ENCODE measurements around the gene TFF3.

Gene TFF3

GRCh38 chr21:42291751-42292562 lies 23.3 kb downstream of the TFF3 start:
- no peak for DNase-seq (ENCODE audit: low read depth in 2 of 2, low spot score in 1 of 2)

GRCh38 chr21:42291003-42291750 lies 24.0 kb downstream of the TFF3 start:
- DNase-seq (ENCODE audit: low read depth in 2 of 2, low spot score in 1 of 2) = no peak

- DNase-seq (ENCODE audit: low read depth in 2 of 2, low spot score in 1 of 2) = no peak
Measured at GRCh38 chr21:42290505-42290904, 24.7 kb downstream of the TFF3 start.

GRCh38 chr21:42289926-42290325 lies 25.3 kb downstream of the TFF3 start:
- no peak for DNase-seq (ENCODE audit: low read depth in 2 of 2, low spot score in 1 of 2)

DNA sequence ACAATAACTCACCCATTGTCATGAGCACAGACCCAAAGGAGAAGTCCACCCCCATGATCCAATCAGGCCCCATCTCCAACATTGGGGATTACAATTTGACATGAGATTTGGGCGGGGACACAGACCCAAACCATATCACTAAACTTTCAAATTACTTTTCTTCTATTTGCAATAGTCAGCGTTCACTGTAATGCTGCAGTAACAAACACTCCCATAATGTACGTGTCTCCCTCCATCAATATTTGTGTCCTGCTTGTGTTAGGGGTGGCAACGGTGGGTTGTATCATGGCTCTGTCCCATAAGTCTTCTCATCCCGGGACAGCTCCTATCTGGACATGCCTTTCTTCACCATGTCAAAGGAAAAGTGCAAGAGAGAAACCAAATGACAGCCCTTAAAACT lies 26.2 kb downstream of the TFF3 start:
- DNase-seq (ENCODE audit: low read depth in 2 of 2, low spot score in 1 of 2) = no peak

GRCh38 chr21:42287193-42288083 lies 27.8 kb downstream of the TFF3 start:
- DNase-seq (ENCODE audit: low read depth in 2 of 2, low spot score in 1 of 2) = no peak

DNA sequence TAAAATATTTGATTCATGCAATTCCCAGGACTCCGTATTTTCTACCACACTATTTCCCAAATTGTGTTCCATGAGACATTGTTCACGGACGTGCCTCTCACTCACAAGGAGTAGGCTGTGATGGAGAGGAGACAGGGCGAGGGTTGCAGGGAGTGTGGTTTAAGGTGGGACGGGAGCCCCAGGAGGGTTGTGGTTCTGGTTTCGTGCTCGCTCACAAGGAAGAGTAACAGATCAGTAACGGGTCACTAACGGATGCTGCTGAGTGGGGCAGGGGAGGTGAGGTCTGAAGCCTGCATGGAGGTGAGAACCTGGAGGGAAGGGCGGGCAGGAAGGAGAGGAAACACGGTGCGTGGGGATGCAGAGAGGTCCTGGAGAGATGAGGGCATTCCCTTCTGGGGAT lies 28.8 kb downstream of the TFF3 start:
- DNase-seq (ENCODE audit: low read depth in 2 of 2, low spot score in 1 of 2) = no peak

GRCh38 chr21:42285569-42286245 lies 29.5 kb downstream of the TFF3 start:
- DNase-seq (ENCODE audit: low read depth in 2 of 2, low spot score in 1 of 2) = no peak

DNA sequence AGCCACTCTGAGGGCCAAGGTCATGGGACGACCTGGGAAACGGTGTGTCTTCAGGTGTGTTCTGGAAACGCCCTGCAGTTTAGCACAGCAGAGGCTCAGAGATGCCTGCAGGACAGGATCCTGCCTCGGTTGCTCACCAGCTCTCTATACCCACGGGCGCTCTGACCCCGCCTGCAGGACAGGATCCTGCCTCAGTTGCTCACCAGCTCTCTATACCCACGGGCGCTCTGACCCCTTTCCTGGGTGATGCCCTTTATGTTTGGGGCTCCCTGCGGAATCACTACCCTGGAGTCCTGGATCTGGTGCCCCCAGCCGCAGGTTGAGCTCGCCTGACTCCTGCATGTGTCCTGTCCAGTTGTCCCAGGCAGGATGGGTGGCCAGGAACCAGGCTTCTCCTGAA lies 32.5 kb downstream of the TFF3 start:
- DNase-seq (ENCODE audit: low read depth in 2 of 2, low spot score in 1 of 2) = no peak

DNA sequence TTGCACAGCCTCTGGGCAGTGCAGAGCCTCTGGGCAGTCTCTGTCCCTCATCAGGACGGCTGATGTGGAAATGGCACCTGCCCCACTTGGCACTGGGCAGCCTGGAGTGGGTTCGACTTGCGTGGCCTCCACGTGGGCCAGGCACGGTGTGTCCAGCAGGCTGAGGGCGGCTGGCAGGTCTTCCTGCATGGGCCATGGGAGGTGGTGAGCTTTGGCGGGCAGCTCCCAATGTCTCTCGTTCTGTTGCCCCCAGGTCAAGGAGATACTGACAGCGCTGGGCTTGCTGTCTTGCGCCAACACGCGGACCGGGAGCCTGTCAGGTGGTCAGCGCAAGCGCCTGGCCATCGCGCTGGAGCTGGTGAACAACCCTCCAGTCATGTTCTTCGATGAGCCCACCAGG lies 33.2 kb downstream of the TFF3 start:
- DNase-seq (ENCODE audit: low read depth in 2 of 2, low spot score in 1 of 2) = no peak

DNA sequence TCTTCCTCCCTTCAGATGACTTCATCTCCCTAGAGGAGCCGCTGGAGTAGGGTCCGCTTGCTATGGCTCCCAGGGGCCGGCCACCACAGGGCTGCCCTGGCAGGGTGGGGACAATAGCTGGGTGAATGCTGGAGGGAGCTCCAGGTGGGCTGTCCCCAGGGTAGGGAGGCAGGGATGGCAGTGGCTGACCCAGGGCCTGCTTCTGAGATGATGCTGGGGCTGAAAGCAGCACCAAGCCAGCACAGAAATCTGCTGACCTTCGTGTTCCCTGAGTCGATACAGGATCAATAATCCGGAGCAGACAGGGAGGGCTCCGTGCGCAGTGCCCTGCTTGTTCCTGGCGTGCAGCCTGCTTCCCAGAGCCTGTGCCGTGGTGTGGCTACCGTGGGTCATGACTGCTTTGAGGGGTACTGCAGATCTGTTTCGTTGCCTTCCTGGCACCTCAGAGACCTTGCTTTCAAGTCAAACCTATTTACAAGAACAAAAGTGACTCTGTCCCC lies 34.0 kb downstream of the TFF3 start:
- no peak for DNase-seq (ENCODE audit: low read depth in 2 of 2, low spot score in 1 of 2)

- no peak for DNase-seq (ENCODE audit: low read depth in 2 of 2, low spot score in 1 of 2)
Measured at GRCh38 chr21:42280356-42281180, 34.6 kb downstream of the TFF3 start.

DNA sequence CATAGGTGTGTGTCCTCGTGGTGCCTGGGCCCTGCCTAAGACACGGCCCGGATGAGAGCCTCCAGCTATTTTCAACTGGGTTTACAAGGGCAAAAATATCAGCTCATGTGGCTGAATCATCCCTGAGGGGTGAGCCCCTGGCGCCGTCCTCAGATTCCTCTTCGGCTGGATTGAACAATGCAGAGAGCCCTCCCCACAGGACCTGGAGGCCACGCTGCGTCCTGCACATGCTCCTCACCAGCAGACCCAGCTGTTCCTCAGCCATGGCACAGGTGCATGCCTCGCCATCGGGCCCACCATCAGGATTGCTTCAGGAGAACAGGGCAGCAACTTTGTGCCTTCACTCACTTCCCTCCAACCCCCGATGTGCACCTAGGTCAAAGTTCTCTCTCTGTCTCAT lies 35.3 kb downstream of the TFF3 start:
- DNase-seq (ENCODE audit: low read depth in 2 of 2, low spot score in 1 of 2) = no peak

DNA sequence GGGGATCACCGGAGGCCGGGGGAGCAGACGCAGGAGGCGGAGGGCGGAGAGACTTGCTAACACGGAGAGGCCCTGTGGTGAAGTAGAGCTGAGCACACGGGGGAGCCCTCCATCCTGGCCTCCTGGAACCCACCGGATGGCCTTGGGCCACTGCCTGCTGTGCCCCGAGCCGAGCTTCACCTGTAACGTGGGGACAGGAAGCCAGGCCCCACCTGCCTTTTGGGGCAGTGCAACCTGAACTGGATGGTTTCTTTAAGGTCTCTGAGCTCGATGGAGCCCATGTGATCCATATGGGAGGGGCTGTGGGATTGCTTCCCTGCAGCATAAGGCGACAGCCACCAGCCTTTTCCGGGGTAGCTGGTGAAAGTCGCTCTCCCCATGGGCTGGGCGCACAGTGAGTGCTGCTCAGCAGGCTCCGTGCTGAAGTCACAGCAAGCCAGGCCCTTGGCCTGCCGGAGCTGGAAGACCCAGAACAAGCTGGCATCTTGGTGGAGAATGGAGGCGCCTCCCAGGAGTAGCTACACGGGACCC lies 35.8 kb downstream of the TFF3 start:
- no peak for DNase-seq (ENCODE audit: low read depth in 2 of 2, low spot score in 1 of 2)

GRCh38 chr21:42278451-42279149 lies 36.6 kb downstream of the TFF3 start:
- no peak for DNase-seq (ENCODE audit: low read depth in 2 of 2, low spot score in 1 of 2)

DNA sequence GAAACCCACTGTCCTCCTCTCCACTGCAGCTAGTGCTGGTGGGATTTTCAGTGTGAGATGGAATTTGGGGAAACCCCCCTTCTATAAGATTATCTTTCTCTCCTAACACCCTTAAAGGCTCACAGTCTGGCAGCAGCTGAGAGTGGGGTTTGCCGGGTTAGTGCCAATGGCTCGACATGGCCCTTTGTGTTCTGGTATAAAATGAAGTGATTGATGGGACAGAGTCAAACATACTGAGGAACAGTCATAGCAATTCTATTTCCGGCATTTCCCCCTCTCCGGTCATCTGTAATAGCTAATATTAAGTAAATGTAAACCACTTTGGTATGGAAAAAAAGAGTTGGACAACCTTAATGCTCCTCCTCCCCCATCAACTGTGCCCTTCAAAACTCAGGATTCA lies 37.6 kb downstream of the TFF3 start:
- no peak for DNase-seq (ENCODE audit: low read depth in 2 of 2, low spot score in 1 of 2)

- DNase-seq (ENCODE audit: low read depth in 2 of 2, low spot score in 1 of 2) = no peak
Measured at GRCh38 chr21:42276526-42277154, 38.6 kb downstream of the TFF3 start.

DNA sequence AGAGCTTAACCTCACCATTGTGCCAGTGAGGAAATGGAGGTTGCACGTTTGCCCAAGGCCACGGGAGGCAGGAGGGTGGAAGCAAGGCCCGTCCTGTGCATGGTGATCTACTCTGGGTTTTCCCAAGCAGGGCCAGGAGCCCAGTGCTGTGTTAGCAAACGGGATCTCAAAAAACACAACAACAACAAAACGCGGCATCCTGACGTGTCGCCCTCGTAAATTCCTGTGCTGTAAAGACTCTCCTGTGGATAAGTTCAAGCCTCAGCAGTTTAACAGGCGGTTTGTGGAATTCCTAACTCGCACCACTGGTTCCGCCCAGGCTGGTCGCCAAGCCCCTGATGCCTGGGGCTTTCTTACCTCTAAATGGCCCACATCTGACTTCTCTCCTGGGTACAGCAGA lies 39.1 kb downstream of the TFF3 start:
- DNase-seq (ENCODE audit: low read depth in 2 of 2, low spot score in 1 of 2) = no peak
